Liver (tissue), 9 donors: Measurements from ENCODE around the gene RPL35. TPM values are rescaled to one million over a fixed set of nuclear protein-coding genes. Genes with fewer than 3 reads are reported as not detected.

Experiments used
- DNase-seq: peaks from one replicate; pipeline ENCODE4 v3.0.0-alpha.2; 2017; ENCODE audit warnings: low spot score
- H3K27ac ChIP-seq, 2 donors: one replicate each; pipeline ENCODE4 v1.7.0; 2013; ENCODE audit warnings: inconsistent platforms in 2 of 2, low read length in 2 of 2, control low read depth in 1 of 2, low read depth in 1 of 2, mild to moderate bottlenecking in 1 of 2
- H3K27me3 ChIP-seq, 4 donors: one replicate each; pipeline versions ENCODE4 v1.6.1 to v1.7.0; 2013; ENCODE audit warnings: low read length in 3 of 4, inconsistent platforms in 1 of 4, mild to moderate bottlenecking in 1 of 4, moderate library complexity in 1 of 4; ENCODE audit not compliant: control insufficient read depth in 4 of 4, insufficient read depth in 4 of 4
- H3K36me3 ChIP-seq, 4 donors: one replicate each; pipeline versions ENCODE4 v1.6.1 to v1.7.0; 2013; ENCODE audit warnings: low read length in 3 of 4, mild to moderate bottlenecking in 3 of 4, low read depth in 1 of 4, moderate library complexity in 1 of 4; ENCODE audit not compliant: control insufficient read depth in 4 of 4, insufficient read depth in 3 of 4
- H3K4me1 ChIP-seq, 4 donors: one replicate each; pipeline versions ENCODE4 v1.6.1 to v1.7.0; 2013; ENCODE audit warnings: low read length in 3 of 4, mild to moderate bottlenecking in 3 of 4, moderate library complexity in 1 of 4; ENCODE audit not compliant: control insufficient read depth in 4 of 4, insufficient read depth in 4 of 4
- H3K4me3 ChIP-seq, 3 donors: one replicate each; pipeline versions ENCODE4 v1.6.1 to v1.7.0; 2013; ENCODE audit warnings: low read length in 3 of 3, control low read depth in 1 of 3, low read depth in 1 of 3, mild to moderate bottlenecking in 1 of 3
- H3K9ac ChIP-seq, 2 donors: one replicate each; pipeline ENCODE4 v1.7.0; 2013; ENCODE audit warnings: low read length in 2 of 2, mild to moderate bottlenecking in 2 of 2, moderate library complexity in 2 of 2, control low read depth in 1 of 2, low read depth in 1 of 2
- H3K9me3 ChIP-seq, 4 donors: one replicate each; pipeline versions ENCODE4 v1.6.1 to v1.7.0; 2013; ENCODE audit warnings: low read length in 3 of 4; ENCODE audit not compliant: control insufficient read depth in 4 of 4
- EGR1 ChIP-seq, 2 donors: IDR thresholded peaks; 2 replicates each; pipeline ENCODE4 v1.6.1; 2016 to 2018; ENCODE audit warnings: antibody characterized with exemption in 2 of 2, low read depth in 2 of 2
- FOXA1 ChIP-seq: IDR thresholded peaks from 2 replicates; pipeline ENCODE4 v1.6.1; 2016; ENCODE audit warnings: antibody characterized with exemption
- FOXA2 ChIP-seq: IDR thresholded peaks from 2 replicates; pipeline ENCODE4 v1.6.1; 2016; ENCODE audit warnings: antibody characterized with exemption
- GABPA ChIP-seq, 2 donors: IDR thresholded peaks in 1 of 2; conservative IDR thresholded peaks in 1 of 2; 2 replicates each; pipeline ENCODE4 v1.6.1; 2016; ENCODE audit warnings: antibody characterized with exemption in 2 of 2, mild to moderate bottlenecking in 1 of 2, moderate library complexity in 1 of 2
- HNF4A ChIP-seq, 2 donors: conservative IDR thresholded peaks; 2 replicates each; pipeline ENCODE4 v1.6.1; 2016; ENCODE audit warnings: antibody characterized with exemption in 2 of 2, mild to moderate bottlenecking in 2 of 2
- HNF4G ChIP-seq: IDR thresholded peaks from 2 replicates; pipeline ENCODE4 v1.6.1; 2016; ENCODE audit warnings: antibody characterized with exemption
- JUND ChIP-seq, 2 donors: IDR thresholded peaks; 2 replicates each; pipeline ENCODE4 v1.6.1; 2016; ENCODE audit warnings: antibody characterized with exemption in 2 of 2
- NR2F2 ChIP-seq: IDR thresholded peaks from 2 replicates; pipeline ENCODE4 v1.6.1; 2016; ENCODE audit warnings: antibody characterized with exemption
- RAD21 ChIP-seq, 2 donors: IDR thresholded peaks; 2 replicates each; pipeline ENCODE4 v1.6.1; 2016; ENCODE audit warnings: antibody characterized with exemption in 2 of 2, mild to moderate bottlenecking in 2 of 2
- RXRA ChIP-seq, 2 donors: IDR thresholded peaks; 2 replicates each; pipeline ENCODE4 v1.6.1; 2017 to 2018; ENCODE audit warnings: antibody characterized with exemption in 2 of 2, mild to moderate bottlenecking in 1 of 2
- SP1 ChIP-seq: IDR thresholded peaks from 2 replicates; pipeline ENCODE4 v1.6.1; 2018; ENCODE audit warnings: antibody characterized with exemption, mild to moderate bottlenecking
- TAF1 ChIP-seq: conservative IDR thresholded peaks from 2 replicates; pipeline ENCODE4 v1.6.1; 2016; ENCODE audit warnings: antibody characterized with exemption, mild to moderate bottlenecking
- YY1 ChIP-seq: IDR thresholded peaks from 2 replicates; pipeline ENCODE4 v1.6.1; 2016; ENCODE audit warnings: antibody characterized with exemption, mild to moderate bottlenecking
- WGBS: extraction: QIAGEN DNeasy Blood & Tissue Kit; methylation state at CpG from one replicate; pipeline ENCODE4 v1.1.7; 2013; 5-methylcytosine and 5-hydroxymethylcytosine counted together
- polyA plus RNA-seq, 2 donors: library from polyadenylated mRNA; stranded (reverse) in 1 of 2; unstranded in 1 of 2; fragments of 200-250 nt in 1 of 2; fragments of >200 nt in 1 of 2; fragmentation: Nextera tagmentation in 1 of 2; extraction: Ambion mirVana in 1 of 2; gene quantifications; one replicate each; pipeline versions ENCODE4 v1.2.1 to v1.2.3, GENCODE V29; 2013 to 2015
- total RNA-seq, 2 donors: library from RNA; depleted of rRNA; stranded (reverse); fragments of >200 nt; gene quantifications; one replicate each; pipeline ENCODE4 v1.2.3, GENCODE V29; 2014
- TF ChIP-seq, protein P1 (sequence below): fragments of 150-350 bp; IDR thresholded peaks from 2 replicates; pipeline ENCODE4 v1.5.1; 2017; ENCODE audit warnings: improper control_type of control experiment, low read depth, low read length; ENCODE audit not compliant: missing input control
- TF ChIP-seq, protein P2 (sequence below): IDR thresholded peaks from 2 replicates; pipeline ENCODE4 v1.6.1; 2016; ENCODE audit warnings: antibody characterized with exemption
- TF ChIP-seq, protein P3 (sequence below): IDR thresholded peaks from 2 replicates; pipeline ENCODE4 v1.6.1; 2016; ENCODE audit warnings: antibody characterized with exemption
- TF ChIP-seq, protein P4 (sequence below): IDR thresholded peaks from 2 replicates; pipeline ENCODE4 v1.6.1; 2016; ENCODE audit warnings: antibody characterized with exemption, mild to moderate bottlenecking
- TF ChIP-seq, protein P5 (sequence below): IDR thresholded peaks from 2 replicates; pipeline ENCODE4 v1.6.1; 2016; ENCODE audit warnings: antibody characterized with exemption
- donor health status: healthy.
- donor health status: healthy.
- donor health status: healthy.
- donor health status: healthy.
- donor health status: healthy.

Gene RPL35
- total and polyA plus RNA-seq, 4 donors: 623 to 1,101 (median 703) TPM

DNA sequence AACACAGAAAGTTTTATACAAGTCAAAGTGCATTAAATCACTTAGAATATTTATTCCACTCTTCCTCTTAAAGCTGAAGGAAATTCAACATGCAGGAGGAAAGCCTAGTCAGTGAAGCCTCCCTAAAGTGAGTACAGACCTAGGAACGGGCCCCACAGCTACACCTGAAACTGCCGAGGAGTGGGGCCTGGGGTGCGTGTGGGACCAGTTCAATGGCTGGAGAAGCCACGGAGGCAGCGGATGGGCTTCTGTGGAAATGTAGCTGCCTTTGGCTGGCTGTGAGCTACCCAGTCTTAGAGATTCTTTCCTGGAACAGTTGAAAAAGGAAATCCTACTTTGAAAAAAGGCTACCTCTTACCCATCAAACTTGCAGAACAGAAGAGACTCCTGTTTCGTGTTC lies 16.8 kb upstream of the RPL35 start:
- 93% methylated on average over 6 of the region's 6 CpGs for WGBS
- TF ChIP-seq TAF1: no peak
- no peak for TF ChIP-seq HNF4A (conservative IDR thresholded peaks at IDR 0.05)
- no peak for TF ChIP-seq RAD21 (IDR thresholded peaks at IDR 0.05)
- no peak for TF ChIP-seq EGR1 (IDR thresholded peaks at IDR 0.05; ENCODE audit: low read depth in 2 of 2)
- no peak for TF ChIP-seq GABPA (IDR thresholded peaks at IDR 0.05 in 1 of 2, conservative IDR thresholded peaks at IDR 0.05 in 1 of 2)
- TF ChIP-seq, protein P1, sequence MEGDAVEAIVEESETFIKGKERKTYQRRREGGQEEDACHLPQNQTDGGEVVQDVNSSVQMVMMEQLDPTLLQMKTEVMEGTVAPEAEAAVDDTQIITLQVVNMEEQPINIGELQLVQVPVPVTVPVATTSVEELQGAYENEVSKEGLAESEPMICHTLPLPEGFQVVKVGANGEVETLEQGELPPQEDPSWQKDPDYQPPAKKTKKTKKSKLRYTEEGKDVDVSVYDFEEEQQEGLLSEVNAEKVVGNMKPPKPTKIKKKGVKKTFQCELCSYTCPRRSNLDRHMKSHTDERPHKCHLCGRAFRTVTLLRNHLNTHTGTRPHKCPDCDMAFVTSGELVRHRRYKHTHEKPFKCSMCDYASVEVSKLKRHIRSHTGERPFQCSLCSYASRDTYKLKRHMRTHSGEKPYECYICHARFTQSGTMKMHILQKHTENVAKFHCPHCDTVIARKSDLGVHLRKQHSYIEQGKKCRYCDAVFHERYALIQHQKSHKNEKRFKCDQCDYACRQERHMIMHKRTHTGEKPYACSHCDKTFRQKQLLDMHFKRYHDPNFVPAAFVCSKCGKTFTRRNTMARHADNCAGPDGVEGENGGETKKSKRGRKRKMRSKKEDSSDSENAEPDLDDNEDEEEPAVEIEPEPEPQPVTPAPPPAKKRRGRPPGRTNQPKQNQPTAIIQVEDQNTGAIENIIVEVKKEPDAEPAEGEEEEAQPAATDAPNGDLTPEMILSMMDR: no peak
- TF ChIP-seq, protein P2, sequence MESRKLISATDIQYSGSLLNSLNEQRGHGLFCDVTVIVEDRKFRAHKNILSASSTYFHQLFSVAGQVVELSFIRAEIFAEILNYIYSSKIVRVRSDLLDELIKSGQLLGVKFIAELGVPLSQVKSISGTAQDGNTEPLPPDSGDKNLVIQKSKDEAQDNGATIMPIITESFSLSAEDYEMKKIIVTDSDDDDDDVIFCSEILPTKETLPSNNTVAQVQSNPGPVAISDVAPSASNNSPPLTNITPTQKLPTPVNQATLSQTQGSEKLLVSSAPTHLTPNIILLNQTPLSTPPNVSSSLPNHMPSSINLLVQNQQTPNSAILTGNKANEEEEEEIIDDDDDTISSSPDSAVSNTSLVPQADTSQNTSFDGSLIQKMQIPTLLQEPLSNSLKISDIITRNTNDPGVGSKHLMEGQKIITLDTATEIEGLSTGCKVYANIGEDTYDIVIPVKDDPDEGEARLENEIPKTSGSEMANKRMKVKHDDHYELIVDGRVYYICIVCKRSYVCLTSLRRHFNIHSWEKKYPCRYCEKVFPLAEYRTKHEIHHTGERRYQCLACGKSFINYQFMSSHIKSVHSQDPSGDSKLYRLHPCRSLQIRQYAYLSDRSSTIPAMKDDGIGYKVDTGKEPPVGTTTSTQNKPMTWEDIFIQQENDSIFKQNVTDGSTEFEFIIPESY: no peak
- no peak for TF ChIP-seq SP1
- TF ChIP-seq, protein P3, sequence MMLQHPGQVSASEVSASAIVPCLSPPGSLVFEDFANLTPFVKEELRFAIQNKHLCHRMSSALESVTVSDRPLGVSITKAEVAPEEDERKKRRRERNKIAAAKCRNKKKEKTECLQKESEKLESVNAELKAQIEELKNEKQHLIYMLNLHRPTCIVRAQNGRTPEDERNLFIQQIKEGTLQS: no peak

DNA sequence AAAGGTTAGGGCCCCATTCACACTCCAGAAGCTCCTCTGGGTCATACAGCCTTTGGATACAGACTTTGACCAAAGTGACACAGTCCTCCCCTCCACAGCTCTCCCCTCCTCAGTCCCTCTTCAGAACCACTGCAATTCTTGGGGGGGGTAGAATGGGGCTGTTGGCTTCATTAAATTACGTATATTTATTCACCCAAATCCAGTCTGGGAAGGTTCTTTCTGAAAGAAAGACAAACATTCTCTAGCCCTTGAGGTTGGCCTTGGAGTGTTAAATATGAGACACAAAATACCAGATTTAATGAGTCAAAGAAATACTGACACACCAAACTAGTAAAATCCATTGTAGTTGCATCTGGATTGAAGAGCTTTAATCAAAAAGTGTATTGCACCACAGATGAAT lies 16.3 kb upstream of the RPL35 start:
- Histone ChIP-seq H3K27me3 (no peaks in the 10 kb centered on the region), H3K9me3 (no peaks in the 10 kb centered on the region), H3K9ac (no peak overlapping the region), H3K4me1 (peaks cover 1 to 9% (median 6%) of the 10 kb centered on the region in 4 donors), H3K27ac (no peak overlapping the region), H3K4me3 (no peak overlapping the region), H3K36me3 (peaks cover 19 to 83% (median 39%) of the 10 kb centered on the region in 4 donors)
- TF ChIP-seq FOXA2 (no peak), JUND (IDR thresholded peaks at IDR 0.05) (no peak), YY1 (no peak), SP1 (no peak), EGR1 (IDR thresholded peaks at IDR 0.05; ENCODE audit: low read depth in 2 of 2) (no peak), TAF1 (no peak), GABPA (IDR thresholded peaks at IDR 0.05 in 1 of 2, conservative IDR thresholded peaks at IDR 0.05 in 1 of 2) (no peak), HNF4G (no peak), HNF4A (conservative IDR thresholded peaks at IDR 0.05) (no peak), RXRA (IDR thresholded peaks at IDR 0.05) (no peak), NR2F2 (no peak), RAD21 (IDR thresholded peaks at IDR 0.05) (no peak), FOXA1 (no peak)
- TF ChIP-seq, protein P4, sequence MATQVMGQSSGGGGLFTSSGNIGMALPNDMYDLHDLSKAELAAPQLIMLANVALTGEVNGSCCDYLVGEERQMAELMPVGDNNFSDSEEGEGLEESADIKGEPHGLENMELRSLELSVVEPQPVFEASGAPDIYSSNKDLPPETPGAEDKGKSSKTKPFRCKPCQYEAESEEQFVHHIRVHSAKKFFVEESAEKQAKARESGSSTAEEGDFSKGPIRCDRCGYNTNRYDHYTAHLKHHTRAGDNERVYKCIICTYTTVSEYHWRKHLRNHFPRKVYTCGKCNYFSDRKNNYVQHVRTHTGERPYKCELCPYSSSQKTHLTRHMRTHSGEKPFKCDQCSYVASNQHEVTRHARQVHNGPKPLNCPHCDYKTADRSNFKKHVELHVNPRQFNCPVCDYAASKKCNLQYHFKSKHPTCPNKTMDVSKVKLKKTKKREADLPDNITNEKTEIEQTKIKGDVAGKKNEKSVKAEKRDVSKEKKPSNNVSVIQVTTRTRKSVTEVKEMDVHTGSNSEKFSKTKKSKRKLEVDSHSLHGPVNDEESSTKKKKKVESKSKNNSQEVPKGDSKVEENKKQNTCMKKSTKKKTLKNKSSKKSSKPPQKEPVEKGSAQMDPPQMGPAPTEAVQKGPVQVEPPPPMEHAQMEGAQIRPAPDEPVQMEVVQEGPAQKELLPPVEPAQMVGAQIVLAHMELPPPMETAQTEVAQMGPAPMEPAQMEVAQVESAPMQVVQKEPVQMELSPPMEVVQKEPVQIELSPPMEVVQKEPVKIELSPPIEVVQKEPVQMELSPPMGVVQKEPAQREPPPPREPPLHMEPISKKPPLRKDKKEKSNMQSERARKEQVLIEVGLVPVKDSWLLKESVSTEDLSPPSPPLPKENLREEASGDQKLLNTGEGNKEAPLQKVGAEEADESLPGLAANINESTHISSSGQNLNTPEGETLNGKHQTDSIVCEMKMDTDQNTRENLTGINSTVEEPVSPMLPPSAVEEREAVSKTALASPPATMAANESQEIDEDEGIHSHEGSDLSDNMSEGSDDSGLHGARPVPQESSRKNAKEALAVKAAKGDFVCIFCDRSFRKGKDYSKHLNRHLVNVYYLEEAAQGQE: no peak
- TF ChIP-seq, protein P5, sequence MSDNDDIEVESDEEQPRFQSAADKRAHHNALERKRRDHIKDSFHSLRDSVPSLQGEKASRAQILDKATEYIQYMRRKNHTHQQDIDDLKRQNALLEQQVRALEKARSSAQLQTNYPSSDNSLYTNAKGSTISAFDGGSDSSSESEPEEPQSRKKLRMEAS: no peak
- TF ChIP-seq, protein P3: no peak
- TF ChIP-seq, protein P1: no peak
- TF ChIP-seq, protein P2: no peak
- no peak for DNase-seq
- whole genome bisulfite sequencing: 91% methylated on average over 1 of the region's 1 CpG

More for the DNA sequence above, 16.8 kb upstream of the RPL35 start:
- Histone ChIP-seq H3K27ac (no peak overlapping the region), H3K9me3 (no peaks in the 10 kb centered on the region), H3K4me3 (no peak overlapping the region), H3K9ac (no peak overlapping the region), H3K27me3 (no peaks in the 10 kb centered on the region), H3K4me1 (peaks cover 1 to 9% (median 6%) of the 10 kb centered on the region in 4 donors), H3K36me3 (peaks cover 17 to 80% (median 39%) of the 10 kb centered on the region in 4 donors)
- DNase-seq: no peak
